ENCODE data around the gene PSMB7.

Gene PSMB7

GRCh38 chr9:124457887-124458431, 42.7 kb upstream of the PSMB7 start:
- no peaks in the 10 kb centered on the region for H3K27me3 ChIP-seq (ENCODE audit: insufficient read depth, low read length, poor library complexity)
- no peak for DNase-seq
- no peak overlapping the region for H3K4me2 ChIP-seq (ENCODE audit: insufficient read depth, low read length)
- H3K4me1 ChIP-seq (ENCODE audit: insufficient read depth, low read length), result no peaks in the 10 kb centered on the region
- no peaks in the 10 kb centered on the region for H4K20me1 ChIP-seq (ENCODE audit: insufficient read depth, low read length)
- ATAC-seq (ENCODE audit: insufficient read depth, low read depth), result no peak
- H3K79me2 ChIP-seq (ENCODE audit: insufficient read depth, low read length), result no peaks in the 10 kb centered on the region
- TF ChIP-seq CTCF (IDR thresholded peaks at IDR 0.05; ENCODE audit: borderline replicate concordance, extremely low read depth, low read length, poor library complexity, severe bottlenecking) (no peak), EZH2 (IDR thresholded peaks at IDR 0.05; ENCODE audit: borderline replicate concordance, low read depth, low read length, severe bottlenecking) (no peak)
- no peak overlapping the region for H3K27ac ChIP-seq (ENCODE audit: low read length)
- H3K9ac ChIP-seq (ENCODE audit: low read depth, low read length), result no peak overlapping the region
- H2AFZ ChIP-seq (ENCODE audit: low read depth, low read length), result no peak overlapping the region
- H3K36me3 ChIP-seq (ENCODE audit: insufficient read depth, low read length), result no peaks in the 10 kb centered on the region
- no peak overlapping the region for H3K4me3 ChIP-seq (ENCODE audit: low read depth in 1 of 2, low read length in 2 of 2)
- H3K9me3 ChIP-seq (ENCODE audit: insufficient read depth, low read length, severe bottlenecking), result no peaks in the 10 kb centered on the region

GRCh38 chr9:124457079-124457886, 42.0 kb upstream of the PSMB7 start:
- no peak for TF ChIP-seq CTCF (IDR thresholded peaks at IDR 0.05; ENCODE audit: borderline replicate concordance, extremely low read depth, low read length, poor library complexity, severe bottlenecking)
- no peak for TF ChIP-seq EZH2 (IDR thresholded peaks at IDR 0.05; ENCODE audit: borderline replicate concordance, low read depth, low read length, severe bottlenecking)

GRCh38 chr9:124456341-124457078, 41.3 kb upstream of the PSMB7 start:
- H2AFZ ChIP-seq (ENCODE audit: low read depth, low read length), result no peak overlapping the region
- no peaks in the 10 kb centered on the region for H3K36me3 ChIP-seq (ENCODE audit: insufficient read depth, low read length)
- H3K4me3 ChIP-seq (ENCODE audit: low read depth in 1 of 2, low read length in 2 of 2), result no peak overlapping the region
- H4K20me1 ChIP-seq (ENCODE audit: insufficient read depth, low read length), result 0 out of 2 replicates have a peak, but pooled peaks cover under 1% of the 10 kb centered on the region
- H3K9me3 ChIP-seq (ENCODE audit: insufficient read depth, low read length, severe bottlenecking), result no peaks in the 10 kb centered on the region
- H3K27ac ChIP-seq (ENCODE audit: low read length), result no peak overlapping the region
- no peak overlapping the region for H3K9ac ChIP-seq (ENCODE audit: low read depth, low read length)
- H3K79me2 ChIP-seq (ENCODE audit: insufficient read depth, low read length), result no peaks in the 10 kb centered on the region
- ATAC-seq (ENCODE audit: insufficient read depth, low read depth) (no peak), DNase-seq (no peak)
- no peak for TF ChIP-seq EZH2 (IDR thresholded peaks at IDR 0.05; ENCODE audit: borderline replicate concordance, low read depth, low read length, severe bottlenecking)
- no peak for TF ChIP-seq CTCF (IDR thresholded peaks at IDR 0.05; ENCODE audit: borderline replicate concordance, extremely low read depth, low read length, poor library complexity, severe bottlenecking)
- H3K4me1 ChIP-seq (ENCODE audit: insufficient read depth, low read length), result no peaks in the 10 kb centered on the region
- no peak overlapping the region for H3K4me2 ChIP-seq (ENCODE audit: insufficient read depth, low read length)
- H3K27me3 ChIP-seq (ENCODE audit: insufficient read depth, low read length, poor library complexity), result no peaks in the 10 kb centered on the region

More at GRCh38 chr9:124457079-124457886, 42.0 kb upstream of the PSMB7 start:
- Histone ChIP-seq H3K79me2 (ENCODE audit: insufficient read depth, low read length) (no peaks in the 10 kb centered on the region), H2AFZ (ENCODE audit: low read depth, low read length) (no peak overlapping the region), H3K4me1 (ENCODE audit: insufficient read depth, low read length) (no peaks in the 10 kb centered on the region), H3K27me3 (ENCODE audit: insufficient read depth, low read length, poor library complexity) (no peaks in the 10 kb centered on the region), H3K4me2 (ENCODE audit: insufficient read depth, low read length) (no peak overlapping the region), H3K4me3 (ENCODE audit: low read depth in 1 of 2, low read length in 2 of 2) (no peak overlapping the region), H3K27ac (ENCODE audit: low read length) (no peak overlapping the region), H3K9me3 (ENCODE audit: insufficient read depth, low read length, severe bottlenecking) (no peaks in the 10 kb centered on the region), H4K20me1 (ENCODE audit: insufficient read depth, low read length) (no peaks in the 10 kb centered on the region), H3K36me3 (ENCODE audit: insufficient read depth, low read length) (no peaks in the 10 kb centered on the region), H3K9ac (ENCODE audit: low read depth, low read length) (no peak overlapping the region)
- no peak for DNase-seq
- no peak for ATAC-seq (ENCODE audit: insufficient read depth, low read depth)
